Measurements from ENCODE around the gene KRT86.

KRT86 gene

DNA sequence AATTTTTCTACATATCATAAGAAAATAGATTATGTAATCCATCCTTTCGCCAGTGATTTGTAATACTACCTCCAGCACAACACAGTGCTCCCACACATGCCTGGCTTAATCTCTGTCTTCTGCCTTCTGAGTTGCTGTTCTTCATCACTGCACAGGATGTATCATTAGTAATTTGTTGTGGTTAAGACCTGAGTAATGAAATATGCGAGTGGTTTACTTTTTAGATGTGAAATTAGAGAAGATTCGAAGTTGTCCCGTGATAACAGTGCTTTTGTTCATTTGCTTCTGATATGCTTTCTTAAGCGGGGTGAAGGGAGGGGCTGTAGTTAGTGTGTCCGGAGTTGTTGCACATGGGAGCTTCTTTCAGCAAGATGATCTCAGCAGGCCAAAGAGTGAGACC is 74.8 kb downstream of the KRT86 start:
- no peak overlapping the region for H3K4me3 ChIP-seq (ENCODE audit: low read depth, low read length)
- TF ChIP-seq, protein P1, sequence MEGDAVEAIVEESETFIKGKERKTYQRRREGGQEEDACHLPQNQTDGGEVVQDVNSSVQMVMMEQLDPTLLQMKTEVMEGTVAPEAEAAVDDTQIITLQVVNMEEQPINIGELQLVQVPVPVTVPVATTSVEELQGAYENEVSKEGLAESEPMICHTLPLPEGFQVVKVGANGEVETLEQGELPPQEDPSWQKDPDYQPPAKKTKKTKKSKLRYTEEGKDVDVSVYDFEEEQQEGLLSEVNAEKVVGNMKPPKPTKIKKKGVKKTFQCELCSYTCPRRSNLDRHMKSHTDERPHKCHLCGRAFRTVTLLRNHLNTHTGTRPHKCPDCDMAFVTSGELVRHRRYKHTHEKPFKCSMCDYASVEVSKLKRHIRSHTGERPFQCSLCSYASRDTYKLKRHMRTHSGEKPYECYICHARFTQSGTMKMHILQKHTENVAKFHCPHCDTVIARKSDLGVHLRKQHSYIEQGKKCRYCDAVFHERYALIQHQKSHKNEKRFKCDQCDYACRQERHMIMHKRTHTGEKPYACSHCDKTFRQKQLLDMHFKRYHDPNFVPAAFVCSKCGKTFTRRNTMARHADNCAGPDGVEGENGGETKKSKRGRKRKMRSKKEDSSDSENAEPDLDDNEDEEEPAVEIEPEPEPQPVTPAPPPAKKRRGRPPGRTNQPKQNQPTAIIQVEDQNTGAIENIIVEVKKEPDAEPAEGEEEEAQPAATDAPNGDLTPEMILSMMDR (IDR thresholded peaks at IDR 0.05; ENCODE audit: low read depth, low read length, missing control alignments): no peak
- no peak for DNase-seq (ENCODE audit: low read depth)

- DNase-seq (ENCODE audit: low read depth): no peak
- no peak overlapping the region for H3K4me3 ChIP-seq (ENCODE audit: low read depth, low read length)
- TF ChIP-seq, protein P1 (IDR thresholded peaks at IDR 0.05; ENCODE audit: low read depth, low read length, missing control alignments): no peak
These were observed 75.7 kb downstream of the KRT86 start for GRCh38 chr12:52350021-52350620.

- DNase-seq (ENCODE audit: low read depth): no peak
- TF ChIP-seq, protein P1 (IDR thresholded peaks at IDR 0.05; ENCODE audit: low read depth, low read length, missing control alignments): no peak
- no peak overlapping the region for H3K4me3 ChIP-seq (ENCODE audit: low read depth, low read length)
These were observed 76.3 kb downstream of the KRT86 start for GRCh38 chr12:52350786-52351185.

DNA sequence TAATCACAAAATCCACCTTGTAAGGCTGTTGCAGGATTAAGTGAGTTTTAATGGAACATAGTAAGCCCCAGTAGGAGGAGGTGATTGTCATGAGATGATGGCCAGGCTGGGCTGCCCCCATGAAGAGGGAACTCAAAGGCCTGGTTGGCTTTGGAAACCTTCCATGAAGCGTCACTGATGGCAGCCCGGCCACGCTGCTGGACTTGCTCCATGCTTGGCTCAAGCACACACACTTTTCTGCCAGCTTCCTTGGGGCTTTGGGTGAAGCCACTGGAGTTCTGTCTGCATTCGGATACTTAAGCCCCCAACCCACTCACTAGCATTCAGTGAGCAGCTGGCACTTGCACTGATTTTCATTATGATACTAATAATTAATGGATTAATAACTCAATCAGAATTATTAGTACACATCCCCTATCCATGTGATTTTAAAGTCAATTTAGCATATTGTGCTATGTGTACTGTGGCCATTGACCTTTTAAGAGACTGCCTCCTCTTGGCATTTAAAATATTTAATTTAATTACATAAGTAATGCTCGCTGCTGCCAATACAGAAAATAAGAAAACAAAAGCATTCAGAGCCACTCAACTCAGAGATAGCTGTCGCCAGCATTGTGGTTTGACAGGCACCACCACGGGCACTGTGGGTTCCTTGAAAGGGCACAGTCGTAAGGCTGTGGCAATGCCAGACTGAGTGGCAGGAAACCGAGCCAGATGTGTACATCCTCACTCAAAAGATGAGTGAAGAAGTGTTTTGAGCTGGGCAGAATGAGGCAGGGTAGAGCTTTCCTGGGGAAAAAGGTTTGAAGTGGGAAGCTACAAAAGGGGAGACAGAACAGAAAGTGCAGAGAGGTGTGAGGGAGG is 77.0 kb downstream of the KRT86 start:
- no peak for DNase-seq (ENCODE audit: low read depth)
- TF ChIP-seq, protein P1 (IDR thresholded peaks at IDR 0.05; ENCODE audit: low read depth, low read length, missing control alignments): no peak
- no peak overlapping the region for H3K4me3 ChIP-seq (ENCODE audit: low read depth, low read length)

DNA sequence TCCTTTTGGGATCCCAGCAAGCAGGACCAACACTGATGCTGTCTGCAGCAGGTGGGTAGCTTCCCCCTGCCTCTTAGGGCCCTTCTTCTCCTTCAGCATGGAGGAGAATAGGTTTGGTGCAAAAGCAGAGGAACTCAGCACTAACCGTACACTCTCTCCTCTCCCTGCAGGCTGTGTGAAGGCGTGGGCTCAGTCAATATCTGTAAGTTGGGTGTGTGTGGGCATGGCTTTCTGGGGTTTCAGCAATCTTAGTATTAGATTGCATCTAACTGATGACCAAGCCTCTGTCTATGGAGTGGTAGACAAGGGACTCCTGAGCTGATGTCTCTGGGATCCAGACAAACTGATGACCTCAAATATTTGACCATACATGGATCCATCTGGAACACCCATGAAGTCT is 78.5 kb downstream of the KRT86 start:
- TF ChIP-seq, protein P1 (IDR thresholded peaks at IDR 0.05; ENCODE audit: low read depth, low read length, missing control alignments): no peak
- no peak for DNase-seq (ENCODE audit: low read depth)
- H3K4me3 ChIP-seq (ENCODE audit: low read depth, low read length): no peak overlapping the region

DNA sequence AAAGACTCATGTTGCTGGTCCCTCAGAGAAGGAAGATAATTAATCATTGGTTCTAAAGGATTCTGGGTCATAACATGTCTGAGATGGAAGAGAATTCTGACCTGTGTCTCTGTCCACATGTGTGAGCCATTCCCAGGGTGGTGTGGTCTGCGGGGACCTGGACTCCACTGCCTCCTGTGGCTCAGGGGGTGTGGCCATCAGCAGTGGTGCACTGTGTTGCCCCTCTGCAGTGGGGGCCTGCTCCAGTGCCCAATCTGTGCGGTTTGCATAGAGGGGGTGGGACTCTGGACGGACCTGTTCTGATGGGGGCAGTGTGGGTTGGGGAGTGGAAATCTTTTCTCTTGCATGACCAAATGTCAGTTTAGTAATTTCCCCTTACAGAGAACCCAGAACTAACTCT is 79.3 kb downstream of the KRT86 start:
- no peak for DNase-seq (ENCODE audit: low read depth)
- TF ChIP-seq, protein P1 (IDR thresholded peaks at IDR 0.05; ENCODE audit: low read depth, low read length, missing control alignments): no peak
- H3K4me3 ChIP-seq (ENCODE audit: low read depth, low read length): no peak overlapping the region
